NCI-H1930 (cell line): ENCODE measurements around the gene MAP6.
A peak's percentile ranks its signal among the peaks of the same experiment; 100 is the strongest.

Source experiments
- DNase-seq, 2 experiments: peaks; one replicate each; lab custom pipeline; 2025; lab: John Stamatoyannopoulos, UW

Gene MAP6

DNA sequence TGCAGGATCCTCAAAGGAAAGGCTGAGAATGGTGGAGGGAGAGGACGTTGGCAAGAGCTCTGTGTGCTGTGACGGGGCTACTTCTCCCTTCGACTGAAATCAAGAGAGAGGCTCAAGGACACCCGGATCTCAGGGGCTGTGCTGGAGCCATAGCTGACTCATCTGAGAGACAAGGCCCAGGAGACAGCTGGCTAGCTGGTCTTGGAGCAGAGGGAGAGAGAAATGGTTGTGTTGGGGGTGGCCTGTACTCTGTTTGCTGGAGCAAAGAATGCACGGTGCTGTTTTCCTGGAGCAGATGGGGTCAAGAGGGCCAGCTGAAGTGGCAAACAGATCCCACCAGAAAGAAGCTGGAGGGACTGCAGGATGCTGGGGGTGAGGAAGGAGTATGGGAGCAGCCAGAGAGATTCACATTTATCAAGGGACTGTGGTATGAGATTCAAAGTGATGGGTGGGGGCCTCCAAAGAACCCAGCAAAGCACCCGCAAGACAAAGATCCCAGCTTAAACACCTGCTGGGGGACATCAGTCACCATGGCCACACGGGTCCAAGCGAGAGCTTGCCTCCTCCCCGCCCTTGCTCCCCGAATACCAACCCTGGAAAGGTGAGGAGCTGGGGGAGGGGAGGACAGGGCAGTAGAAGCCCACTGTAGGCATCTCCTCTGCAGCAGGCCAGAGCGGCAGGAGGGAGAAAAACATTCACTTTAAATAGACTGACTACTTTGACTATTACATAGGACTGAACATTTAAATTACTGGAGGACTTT is 40.8 kb downstream of the MAP6 start:
- DNase-seq: no peak

DNA sequence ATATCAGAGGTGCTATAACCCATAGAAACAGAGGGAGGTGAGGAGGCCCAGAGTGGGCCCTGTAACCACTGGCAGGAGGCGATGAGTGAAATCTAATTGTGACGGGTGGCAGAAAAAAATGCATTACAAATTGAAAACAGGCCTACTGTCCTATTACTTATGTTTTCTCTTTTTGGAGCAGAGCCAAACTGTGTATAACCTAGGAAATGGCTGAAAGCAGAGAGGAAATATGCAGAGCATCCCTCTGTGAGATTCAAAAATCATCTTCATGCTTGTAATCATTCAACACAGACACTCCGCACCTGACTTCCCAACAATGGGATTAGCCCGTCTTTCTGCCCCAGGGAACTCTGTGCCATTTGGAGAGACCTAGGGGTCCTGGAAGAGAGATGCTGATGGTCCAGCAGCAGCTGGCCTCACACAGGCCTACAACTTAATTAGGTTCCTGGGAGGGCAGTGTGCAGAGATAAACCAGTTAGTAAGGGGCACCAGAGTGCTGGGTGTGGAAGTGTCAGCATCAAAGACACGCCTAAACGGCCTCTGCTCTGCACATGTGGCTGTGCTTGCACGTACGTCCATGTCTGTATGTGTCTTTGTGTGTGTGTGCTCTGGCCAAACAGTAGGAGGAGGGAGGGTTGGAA is 41.8 kb downstream of the MAP6 start:
- peak in 1 of 2 experiments; percentile 27 for DNase-seq

DNA sequence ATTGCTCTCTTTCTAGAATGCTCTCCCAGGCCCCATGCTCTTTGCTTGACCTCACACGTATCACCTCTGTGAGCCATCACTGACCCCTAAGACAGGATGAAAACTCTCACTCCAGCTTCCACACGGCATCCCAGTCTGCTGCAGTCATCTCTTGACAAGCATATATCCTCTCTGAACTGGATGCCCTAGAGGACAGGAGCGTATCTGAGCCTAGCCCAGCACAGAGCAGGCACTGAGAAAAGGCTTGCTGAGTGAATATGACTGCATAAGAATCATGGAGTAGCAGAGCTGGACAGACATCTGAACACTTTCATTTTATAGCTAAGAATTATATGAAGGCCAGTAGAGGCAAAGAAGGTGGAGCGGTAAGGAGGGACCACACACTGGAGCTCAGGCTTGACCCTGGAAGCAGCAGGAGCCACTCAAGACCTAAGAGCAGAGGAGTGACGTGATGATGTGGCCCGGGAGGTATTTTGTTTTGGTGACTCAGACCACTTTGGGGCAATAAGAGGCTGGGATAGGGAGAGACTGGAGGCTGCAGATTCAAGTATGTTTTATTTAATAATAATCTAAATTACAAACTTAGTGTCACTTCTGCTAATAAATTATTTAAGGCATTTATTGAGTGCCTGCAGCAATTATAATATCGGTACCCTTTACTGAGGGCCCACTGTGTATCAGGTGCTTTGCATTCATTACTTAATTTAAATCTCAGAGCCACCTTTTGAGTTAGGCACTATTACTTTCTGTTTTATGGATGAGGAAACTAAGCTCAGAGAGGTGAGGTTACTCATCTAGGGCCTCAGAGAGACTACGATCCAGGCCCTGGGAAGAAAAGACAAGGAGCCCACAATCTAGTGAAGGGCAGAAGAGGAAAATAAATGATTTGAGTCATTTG is 42.6 kb downstream of the MAP6 start:
- no peak for DNase-seq

DNA sequence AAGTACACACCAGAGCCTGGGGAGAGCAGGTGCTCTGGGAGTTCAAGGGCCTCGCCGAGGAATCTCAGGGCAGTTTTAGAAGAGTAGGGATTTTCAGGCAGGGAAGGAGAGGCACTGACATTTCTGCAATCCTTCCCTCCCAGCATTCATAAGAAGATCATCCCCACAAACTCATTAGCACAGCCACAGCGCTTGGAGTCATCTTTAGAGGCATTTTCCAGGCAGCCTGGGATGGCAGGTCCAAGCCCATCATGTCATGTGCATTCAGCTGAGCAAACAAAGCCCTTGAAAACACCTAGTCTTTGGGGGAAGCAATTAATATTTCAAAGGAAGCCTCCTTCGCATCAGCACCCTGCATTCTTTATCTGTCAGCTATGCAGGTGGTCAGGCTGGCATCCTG is 43.8 kb downstream of the MAP6 start:
- peak; percentile 63 to 69 for DNase-seq

DNA sequence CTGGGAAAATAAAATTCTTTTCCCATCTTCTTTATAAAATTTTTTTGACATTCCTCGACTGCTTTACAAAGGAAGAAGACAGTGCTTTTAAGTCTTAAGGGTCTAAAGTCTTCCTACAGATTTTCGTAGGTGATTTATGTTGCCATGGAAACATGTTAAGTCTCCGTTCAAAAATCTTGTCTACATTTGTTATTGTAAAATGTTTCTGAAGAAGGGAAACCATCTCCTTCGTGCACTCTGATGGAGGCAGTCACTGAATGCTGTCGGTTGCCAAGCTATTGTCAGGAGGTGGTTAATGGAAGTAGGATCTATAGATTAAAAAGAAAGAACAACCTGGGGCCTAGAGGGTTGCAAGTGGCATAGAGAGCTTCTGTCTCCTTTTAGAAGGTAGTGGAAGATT is 52.6 kb downstream of the MAP6 start:
- DNase-seq: no peak

DNA sequence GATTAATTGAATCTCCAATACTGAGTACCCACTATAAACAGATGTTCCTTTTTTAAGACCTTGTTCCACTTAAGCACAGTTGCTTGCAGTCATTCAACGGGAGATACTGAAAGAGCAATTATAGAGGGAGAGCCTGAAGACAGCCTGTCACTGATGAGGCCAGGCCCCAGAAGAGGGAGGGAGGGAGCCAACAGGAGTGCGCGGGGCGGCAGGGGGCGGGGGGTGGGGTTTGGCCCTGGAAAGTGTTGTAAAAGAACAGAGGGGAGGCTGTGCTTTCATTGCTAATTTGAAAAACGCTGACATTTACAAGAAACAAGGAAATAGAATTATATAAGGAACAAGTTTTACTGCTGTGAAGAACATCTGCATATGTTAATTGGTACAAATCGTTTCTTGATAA is 53.1 kb downstream of the MAP6 start:
- DNase-seq: no peak

DNA sequence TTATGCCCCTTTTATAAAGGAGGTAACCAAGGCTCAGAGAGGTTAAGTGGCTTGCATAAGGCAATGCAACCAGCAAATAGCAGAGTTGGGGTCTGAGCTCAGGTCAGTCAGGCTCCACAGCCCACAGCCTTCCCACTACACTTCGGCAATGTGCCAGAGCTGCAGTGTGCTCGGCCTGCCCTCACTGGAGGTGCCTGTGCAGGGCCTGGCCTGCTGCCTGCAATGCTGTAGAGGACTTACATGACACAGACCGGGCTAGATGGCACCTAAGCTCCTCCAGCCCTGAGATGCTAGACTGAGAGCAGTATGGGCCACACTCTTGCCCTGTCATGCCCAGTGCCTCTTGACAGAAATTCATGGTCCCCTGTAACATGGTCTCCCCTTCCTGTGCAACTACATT is 57.0 kb downstream of the MAP6 start:
- no peak for DNase-seq

DNA sequence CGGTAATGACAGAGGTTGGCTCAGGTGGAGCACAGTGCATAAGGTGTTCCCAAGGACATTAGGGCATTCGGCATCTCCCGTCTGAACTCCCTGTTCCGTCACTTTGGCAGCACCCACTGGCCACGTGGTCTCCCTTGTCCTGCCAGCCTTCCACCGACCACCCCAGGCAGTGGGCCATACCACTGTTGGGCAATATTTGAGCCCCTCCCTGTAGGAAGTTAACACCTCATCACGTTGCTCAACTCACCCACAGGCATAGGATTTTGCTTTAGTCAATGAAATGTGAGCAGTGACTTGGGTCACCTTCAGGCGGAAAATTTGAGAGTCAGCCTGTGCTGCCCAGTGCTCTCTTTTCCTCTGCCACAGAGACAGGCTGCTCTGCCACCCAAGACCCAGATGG is 62.7 kb downstream of the MAP6 start:
- no peak for DNase-seq

DNA sequence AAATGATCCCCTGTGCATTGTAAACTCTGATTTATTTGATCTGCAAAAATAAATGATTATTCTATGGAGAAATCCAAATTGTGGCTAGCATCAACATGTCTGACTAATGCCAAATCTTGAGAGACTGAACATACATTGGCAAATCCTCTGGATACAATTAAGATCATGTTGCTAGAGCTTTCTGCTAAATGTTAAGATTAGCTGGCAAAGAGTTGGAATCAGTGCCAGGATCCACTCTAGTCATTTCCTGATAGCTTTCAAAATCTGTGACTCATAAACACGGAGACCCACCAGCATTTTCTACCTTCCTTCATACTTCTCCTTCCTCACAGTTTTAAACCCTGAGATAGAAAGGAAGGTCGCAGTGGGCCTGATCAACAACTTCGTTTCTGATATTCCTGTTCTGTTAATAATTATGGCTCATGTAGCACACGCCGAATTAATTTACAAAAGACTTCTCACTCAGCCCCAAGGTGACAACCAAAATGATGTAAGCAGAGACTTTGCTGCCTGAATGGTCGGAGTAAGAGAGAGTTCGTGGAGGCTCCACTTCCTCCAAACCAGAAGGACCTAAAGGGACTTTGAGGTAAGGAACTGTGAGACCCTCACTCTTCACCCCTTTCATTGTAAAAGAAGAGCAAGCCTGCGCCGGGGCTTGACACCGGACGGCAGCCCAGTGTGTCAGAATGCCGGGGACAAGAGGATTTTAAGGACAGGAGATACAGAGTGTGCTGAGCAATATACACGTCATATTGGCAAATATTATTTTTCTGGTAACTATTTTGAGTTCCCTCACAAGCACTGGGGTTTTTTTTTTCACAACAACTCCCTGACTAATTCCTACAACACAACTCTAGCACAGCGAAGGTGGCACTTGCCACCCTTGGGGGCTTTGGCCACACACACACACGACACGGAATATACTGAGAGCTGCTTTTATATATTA is 64.8 kb downstream of the MAP6 start:
- DNase-seq: no peak

DNA sequence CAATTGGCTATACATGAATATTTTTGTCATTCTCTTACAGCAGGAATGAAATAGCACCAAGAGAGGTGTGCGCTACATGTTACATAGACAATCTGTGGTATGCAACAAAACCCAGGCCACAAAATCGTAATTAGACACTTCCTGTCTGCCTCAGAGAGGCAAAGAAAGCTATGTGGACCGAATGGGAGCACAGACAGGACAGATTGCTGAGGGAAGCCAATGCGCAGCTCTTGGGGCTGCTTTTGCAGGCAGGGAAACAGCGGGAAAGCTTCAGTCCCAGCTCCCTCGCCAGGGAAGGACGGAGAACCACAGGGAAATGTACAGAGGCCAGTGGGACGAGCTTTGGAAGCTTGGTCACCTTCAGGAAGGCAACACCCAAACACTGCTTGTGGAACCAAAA is 65.9 kb downstream of the MAP6 start:
- no peak for DNase-seq

DNA sequence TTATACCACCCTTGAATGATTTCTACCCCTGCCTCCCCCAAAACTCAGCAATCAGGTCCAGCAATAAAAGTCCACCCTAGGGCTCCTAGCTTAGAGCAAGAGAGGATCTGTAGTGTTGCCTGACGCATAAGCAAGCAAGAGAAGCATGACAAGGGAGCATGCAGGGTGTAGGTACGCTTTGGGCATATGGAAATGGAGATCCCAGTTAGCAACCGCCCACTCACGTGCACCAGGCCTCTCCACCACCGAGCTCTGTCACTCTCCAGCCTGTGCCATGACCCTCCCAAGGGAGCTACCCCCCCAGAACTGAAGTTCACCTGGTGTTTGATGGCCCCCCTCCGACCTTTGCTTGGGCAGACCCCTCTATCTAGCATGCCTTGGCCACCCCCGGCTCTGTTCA is 67.3 kb downstream of the MAP6 start:
- DNase-seq: no peak

DNA sequence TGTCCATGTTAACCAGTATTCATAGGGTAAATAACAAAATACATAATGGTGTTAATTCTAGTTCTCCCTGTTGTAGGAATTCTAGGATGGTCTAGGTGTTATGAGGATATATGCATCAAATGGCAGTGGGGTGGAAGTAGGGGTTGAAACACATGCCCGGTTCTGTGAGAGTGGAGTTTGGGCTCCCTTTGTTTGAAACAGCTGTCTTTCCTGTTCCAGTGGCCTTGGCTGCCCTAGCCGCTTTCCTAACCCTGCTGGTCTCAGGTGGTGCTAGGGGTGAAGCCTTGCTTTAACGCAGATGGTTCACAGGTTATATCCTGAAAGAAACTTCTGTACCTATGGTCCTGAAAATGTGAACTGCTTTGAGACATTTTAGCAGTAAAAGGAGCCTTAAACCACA is 68.5 kb downstream of the MAP6 start:
- DNase-seq: no peak

DNA sequence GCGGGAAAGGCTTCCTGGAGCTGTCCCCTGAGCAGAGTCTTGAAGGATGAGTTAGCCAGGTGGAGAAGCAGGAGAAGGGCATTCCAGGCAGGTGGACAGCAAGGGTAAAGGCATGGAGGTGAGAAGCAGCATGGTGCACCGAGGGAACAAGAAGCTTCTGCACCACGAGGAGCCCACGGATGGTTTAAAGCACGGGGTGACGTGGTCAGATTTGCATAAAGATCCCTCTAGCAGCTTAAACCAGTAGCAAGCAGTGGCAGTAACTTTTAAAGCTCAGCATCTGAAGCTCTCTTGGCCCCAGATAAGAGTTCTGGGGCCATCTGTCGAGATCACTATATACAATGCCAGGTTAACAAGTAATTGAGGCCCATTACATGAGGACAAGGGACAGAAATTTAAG is 69.9 kb downstream of the MAP6 start:
- DNase-seq: no peak

DNA sequence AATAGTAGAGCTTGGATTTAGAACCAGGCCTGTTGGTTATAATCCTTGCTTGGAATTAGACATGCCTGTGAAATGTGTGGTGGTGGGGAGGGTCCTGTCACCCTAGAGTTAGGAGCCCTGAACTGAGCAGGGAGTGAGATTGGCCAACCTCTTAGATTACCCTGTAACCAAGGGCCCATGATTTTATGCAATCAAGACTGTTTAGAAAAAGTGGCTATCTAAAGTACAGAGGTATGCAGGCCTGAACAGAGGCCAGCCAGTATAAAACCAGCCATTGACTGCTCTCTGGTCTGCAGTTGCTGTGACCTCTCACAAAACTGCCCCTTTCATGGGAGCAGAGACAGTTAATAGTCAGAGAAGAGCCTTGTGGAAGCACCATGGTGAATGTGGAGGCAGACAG is 70.6 kb downstream of the MAP6 start:
- DNase-seq: no peak

DNA sequence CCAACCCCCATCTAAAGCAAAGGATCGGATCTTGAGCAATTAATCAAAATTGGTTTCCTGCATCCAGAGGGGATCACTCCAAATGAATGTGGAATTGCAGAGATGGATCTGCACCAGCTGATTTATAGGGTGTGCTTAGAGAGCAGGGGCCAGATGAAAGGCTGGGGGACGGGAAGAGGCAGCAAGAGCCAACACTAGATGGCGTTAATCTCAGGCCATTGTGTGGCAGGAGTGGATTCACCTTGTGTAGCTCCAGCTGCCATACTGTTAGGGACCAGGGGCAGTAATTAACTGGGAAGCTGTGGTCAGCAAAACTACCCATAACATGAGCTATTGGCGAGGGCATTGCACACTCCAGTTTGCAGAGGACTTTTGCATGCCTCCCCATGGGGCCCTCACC is 71.2 kb downstream of the MAP6 start:
- peak; percentile 15 to 49 for DNase-seq

DNA sequence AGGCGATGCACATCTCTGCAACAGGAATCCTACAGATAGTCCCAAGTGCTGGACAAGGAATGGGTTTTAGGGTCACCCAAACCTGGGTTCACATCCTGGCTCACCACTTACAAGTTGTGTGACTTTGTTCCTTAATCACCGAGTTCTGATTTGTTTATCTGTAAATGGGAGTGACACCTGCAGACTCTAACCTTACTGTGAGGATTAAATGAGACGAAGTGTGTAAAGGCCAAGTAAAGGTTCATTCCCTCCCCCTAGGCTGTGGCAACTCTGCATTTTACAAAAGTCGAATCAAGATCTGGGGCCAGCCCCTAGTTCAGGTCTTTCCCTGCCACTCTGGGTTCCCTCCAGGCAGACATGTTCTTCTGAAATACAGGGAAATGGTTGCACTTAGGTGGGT is 71.9 kb downstream of the MAP6 start:
- DNase-seq: no peak

DNA sequence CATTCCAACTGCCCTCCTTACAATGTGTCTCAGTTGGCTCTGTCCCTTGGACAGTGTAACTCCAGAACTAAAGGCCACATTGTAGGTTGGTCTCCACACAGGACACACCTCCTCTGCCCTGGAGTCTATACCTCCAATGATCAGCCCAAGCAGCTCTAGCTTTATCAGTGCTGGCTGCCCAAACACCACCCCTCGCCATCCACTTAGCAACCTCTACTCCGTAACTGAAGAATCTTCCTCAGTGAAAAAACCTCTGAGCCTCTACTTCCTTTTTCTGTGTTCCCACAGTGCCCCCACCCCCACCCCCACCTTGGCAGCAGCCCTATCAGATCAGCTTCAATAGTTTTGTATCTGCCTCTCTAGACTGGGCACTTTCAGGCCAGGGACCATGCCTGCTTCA is 73.4 kb downstream of the MAP6 start:
- DNase-seq: no peak

DNA sequence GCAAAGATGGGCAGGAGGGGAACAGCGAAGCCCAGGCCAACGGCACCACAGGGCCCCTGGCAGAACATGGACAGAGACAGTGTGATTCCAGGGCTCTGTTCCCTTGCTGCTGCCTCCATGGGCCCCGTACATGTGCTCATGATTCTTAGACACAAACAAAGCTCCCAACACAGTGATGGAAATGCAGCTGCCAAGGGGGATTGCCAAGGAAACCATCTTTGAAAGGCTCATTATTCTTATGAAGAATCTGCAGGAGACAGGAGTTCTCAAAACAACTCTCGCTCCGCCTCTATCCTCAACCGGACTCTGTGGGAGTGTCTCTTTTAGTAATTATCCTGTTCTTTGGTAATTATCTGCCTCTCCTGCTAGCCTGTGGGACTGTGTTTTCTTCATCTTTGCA is 74.6 kb downstream of the MAP6 start:
- DNase-seq: no peak

DNA sequence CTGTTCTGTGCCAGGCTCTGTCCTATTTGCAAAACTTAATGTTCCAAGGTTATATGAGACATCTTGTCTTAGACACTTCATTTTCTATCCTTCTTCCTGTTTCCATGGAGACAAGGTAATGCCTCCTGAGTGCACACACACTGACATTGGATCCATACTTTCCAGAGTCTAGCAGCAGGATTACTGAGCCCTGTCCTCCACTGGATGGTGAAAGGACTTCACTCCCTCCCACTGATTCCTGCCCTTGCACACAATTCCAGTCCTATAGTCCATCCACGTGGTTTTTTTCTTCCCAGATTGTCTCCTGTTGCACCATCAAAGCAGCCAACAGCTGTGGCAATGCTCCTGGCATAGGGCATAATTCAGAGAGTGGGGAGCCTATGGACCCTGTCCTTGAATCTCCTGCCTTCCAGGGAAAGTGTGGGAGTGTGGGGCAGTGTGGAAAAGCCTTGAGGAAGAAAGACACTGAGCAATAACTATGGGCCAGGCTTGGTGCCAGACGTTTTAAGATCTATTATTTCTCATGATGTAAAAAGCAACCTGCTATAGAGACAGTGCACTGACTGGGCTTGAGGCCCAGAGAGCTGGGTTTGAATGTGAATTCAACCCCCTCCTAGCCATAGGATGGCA is 75.4 kb downstream of the MAP6 start:
- no peak for DNase-seq

DNA sequence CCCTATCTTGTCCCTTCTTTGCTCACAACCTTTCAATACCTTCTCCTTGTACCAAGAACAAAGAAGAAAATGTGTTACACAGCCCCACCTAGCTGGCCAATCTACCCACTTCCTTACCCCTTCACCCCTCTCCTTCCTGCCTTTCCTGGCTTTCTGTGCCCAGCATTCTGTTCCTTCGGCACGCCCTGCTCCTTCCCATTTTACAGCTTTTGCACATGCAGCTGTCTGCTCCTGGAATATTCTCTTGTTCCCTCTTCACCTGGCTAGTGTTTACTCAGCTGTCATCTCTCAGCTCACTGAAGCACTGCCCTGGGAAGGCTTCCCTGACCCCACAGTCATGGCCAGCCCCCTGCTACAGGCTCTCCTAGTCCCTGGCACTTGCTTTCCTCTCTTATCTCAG is 76.1 kb downstream of the MAP6 start:
- no peak for DNase-seq

DNA sequence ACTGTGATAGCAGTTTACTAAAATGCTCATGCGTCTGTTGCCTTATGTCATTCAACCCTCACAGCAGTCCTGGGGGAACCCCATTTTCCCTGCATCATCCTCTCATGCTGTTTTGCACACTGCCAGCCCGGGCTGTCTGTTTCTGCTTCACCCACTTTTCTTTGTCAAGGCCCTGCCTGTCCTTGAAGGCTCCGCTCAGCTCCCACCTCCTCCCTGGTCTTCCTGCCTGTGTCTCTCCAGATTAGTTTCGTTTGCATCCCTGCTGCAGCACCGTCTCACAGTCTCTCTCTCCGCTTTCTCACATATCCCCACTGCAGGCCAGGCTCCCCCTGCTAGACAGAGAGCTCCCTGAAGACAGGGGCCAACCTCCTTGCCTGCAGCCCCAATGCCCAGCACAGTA is 76.9 kb downstream of the MAP6 start:
- no peak for DNase-seq
